ENCODE data around the gene TNRC6B.

The TNRC6B gene

DNA sequence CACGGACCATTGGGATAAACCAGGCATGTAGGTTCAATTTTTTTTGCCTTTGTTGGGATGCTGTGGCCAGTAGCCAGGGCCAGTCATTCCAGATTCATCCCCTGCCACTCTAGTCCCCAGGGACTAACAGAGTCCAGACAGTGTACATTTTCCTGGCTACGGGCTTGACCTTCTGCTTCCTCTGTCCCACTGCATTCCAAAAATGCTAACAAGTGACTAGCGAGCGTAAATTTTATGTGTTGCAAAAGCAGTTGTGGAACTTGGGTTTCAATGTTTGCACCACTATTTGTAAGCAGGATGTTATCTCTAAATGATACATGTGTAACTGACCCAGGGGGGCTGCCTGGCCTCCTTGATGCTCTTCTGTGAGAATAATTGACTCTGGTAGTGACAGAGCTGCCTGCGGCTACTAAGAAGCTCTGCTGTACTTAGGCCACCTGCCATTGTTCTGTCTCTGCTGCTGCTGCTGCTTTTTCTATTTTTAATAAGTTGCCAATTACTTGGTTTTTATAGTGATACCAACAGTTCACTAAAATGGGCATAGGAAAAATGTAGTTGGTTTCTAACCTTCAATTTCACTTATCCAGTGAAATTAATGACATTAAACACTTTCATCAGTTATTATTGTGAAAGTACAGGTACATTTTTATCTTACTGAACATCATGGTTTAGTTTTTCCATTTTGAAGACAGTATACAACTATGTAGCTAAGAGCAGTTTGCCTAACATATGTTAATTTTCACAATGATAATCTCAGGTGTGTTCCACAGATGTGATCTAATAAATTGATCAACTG is 26.8 kb downstream of the TNRC6B start:
- TF ChIP-seq, protein P1, sequence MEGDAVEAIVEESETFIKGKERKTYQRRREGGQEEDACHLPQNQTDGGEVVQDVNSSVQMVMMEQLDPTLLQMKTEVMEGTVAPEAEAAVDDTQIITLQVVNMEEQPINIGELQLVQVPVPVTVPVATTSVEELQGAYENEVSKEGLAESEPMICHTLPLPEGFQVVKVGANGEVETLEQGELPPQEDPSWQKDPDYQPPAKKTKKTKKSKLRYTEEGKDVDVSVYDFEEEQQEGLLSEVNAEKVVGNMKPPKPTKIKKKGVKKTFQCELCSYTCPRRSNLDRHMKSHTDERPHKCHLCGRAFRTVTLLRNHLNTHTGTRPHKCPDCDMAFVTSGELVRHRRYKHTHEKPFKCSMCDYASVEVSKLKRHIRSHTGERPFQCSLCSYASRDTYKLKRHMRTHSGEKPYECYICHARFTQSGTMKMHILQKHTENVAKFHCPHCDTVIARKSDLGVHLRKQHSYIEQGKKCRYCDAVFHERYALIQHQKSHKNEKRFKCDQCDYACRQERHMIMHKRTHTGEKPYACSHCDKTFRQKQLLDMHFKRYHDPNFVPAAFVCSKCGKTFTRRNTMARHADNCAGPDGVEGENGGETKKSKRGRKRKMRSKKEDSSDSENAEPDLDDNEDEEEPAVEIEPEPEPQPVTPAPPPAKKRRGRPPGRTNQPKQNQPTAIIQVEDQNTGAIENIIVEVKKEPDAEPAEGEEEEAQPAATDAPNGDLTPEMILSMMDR (conservative IDR thresholded peaks at IDR 0.05): no peak
- peak overlapping the region; percentile 50 for H3K27ac ChIP-seq

DNA sequence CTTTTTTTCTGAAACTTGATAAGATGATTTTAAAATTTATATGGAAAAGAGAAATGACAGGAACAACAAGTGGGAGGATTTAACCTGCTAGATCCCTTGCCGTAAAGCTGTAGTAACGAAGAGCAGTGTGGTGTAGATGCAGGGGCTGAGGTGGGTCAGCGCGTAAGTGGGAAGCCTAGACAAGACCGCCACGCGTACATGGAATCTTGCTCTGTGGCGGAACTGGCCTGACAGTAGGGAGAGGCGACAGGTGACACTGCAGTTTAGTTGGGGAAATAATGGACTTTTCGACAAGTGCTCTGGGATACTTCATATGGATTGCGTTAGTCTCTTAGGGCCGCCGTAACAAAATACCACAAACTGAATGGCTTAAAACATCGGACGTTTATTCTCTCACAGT is 28.8 kb downstream of the TNRC6B start:
- TF ChIP-seq, protein P1 (conservative IDR thresholded peaks at IDR 0.05): no peak
- H3K27ac ChIP-seq: no peak overlapping the region

DNA sequence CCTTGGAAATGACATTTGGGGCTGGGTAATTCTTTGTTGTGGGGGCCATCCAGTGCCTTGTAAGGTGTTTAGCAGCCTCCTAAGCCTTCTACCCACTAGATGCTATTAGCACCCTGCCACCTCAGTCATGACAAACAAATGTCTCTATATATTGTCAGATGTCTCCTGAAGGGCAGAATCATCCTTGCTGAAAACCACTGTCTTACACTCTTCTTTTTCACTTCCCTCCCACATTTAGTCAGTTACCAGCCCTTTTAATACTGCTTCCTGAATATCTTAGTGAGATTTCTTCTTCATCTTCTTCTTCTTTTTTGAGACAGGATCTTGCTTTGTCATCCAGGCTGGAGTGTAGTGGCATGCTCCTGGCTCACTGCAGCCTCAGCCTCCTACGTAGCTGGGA is 33.1 kb downstream of the TNRC6B start:
- H3K27ac ChIP-seq: no peak overlapping the region
- TF ChIP-seq, protein P1 (conservative IDR thresholded peaks at IDR 0.05): no peak

DNA sequence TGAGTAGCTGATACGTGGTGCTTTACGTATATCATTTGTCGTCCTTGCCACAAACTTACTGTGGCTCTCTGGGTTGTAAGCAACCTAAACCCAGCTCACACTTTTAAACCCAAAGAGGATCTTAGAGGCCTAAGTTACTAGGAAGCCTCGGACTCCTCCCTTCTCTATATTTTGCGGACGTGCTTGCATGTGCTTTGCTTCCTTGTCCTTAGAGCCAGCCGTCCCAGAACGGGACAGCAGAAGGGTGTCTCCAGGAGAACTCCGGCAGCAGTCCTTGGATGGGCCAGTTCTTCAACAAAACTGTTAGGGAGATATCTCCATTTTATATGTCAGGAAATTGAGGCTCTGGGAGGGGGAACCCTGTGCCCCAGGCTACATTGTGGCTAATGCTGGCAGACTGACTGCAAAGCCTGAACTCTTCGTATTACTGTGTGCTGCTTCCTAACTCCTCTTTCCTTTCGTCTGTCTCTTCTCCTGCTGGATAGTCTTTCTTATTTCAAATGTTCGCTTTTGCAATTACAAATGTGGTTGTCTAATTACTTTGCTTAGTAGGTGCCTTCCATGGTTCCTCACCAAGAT is 33.8 kb downstream of the TNRC6B start:
- no peak overlapping the region for H3K27ac ChIP-seq
- TF ChIP-seq, protein P1 (conservative IDR thresholded peaks at IDR 0.05): no peak

DNA sequence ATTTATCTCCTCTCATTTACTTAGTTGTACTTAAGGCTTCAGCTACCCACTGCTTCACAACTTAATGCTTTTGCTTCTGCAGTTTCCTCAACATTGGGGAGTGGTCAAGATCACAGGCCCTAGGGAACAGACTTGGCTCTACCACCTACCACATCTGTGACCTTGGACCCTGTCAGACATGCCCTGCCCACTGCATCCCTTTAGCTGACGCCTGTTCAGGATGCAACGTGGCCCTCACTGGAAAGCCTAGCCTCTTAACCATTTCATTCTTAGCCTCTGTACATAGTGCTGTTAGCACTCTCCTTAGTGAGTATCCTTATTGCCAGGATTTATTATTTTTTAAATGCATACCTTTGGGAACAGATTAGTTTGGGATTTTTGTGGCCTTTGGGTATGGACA is 34.4 kb downstream of the TNRC6B start:
- H3K27ac ChIP-seq: no peak overlapping the region
- TF ChIP-seq, protein P1 (conservative IDR thresholded peaks at IDR 0.05): no peak

DNA sequence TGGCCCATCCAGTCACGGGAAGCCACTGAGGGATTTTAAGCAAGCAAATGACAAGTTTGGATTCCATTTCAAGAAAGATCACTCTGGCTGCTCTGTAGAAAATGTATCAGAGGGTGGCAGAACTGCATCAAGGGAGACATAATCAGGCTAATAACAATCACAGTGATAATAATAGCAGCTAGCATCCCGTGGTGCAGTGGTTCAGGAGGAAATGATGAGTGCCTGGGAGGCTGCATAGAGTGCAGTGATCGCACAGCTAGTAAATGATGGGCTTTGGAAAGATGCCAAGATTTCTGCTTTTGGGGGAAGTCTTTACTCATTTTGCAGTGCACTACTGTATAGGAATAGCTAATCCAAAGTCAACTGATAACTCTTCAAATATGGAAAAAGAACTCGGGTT is 35.8 kb downstream of the TNRC6B start:
- H3K27ac ChIP-seq: no peak overlapping the region
- TF ChIP-seq, protein P1 (conservative IDR thresholded peaks at IDR 0.05): no peak

DNA sequence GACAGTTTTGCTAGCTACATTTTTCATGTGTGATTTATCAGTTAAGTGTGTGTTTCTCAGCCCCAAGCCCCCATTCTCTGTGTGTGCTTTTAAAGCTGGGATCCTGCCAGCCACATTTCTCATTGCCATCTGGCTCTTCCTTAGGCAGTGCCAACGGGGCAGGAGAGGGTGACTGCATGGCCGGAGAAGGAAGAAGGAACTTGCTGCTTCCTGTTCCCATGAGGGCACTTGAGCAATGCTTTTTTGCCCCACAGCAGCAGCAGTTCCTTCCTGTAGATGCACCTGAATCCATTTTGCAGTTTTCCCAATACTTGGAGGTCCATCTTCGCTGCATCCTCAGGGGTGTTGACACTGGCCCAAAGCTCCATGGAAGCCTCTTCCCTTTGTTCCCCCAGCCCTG is 37.5 kb downstream of the TNRC6B start:
- no peak overlapping the region for H3K27ac ChIP-seq
- TF ChIP-seq, protein P1 (conservative IDR thresholded peaks at IDR 0.05): no peak

Data from VCaP (cell line).